Adrenal gland (tissue), 12 donors: Measurements from ENCODE around the gene TBXAS1. TPM values are rescaled to one million over a fixed set of nuclear protein-coding genes. Genes with fewer than 3 reads are reported as not detected.
"Not testable (repeated sequence)": the region's sequence is repeated elsewhere in the genome, so short reads cannot be mapped to it uniquely, and the experiment has no call there.

ENCODE experiments used
- DNase-seq, 7 donors: peaks; one replicate each; pipeline ENCODE4 v3.0.0-alpha.2; 2019 to 2020
- H3K27ac ChIP-seq, 5 donors: fragments of 200-600 bp; sonication (generic) in 4 of 5; 1 replicate in 3 of 5; 2 replicates in 2 of 5; pipeline versions ENCODE4 v1.5.1 to v1.8.0; 2016 to 2020; ENCODE audit warnings: mild to moderate bottlenecking in 1 of 5
- H3K27me3 ChIP-seq: fragments of 200-600 bp; 2 replicates; pipeline ENCODE4 v1.8.0; 2021
- H3K36me3 ChIP-seq, 2 donors: fragments of 200-600 bp; replicated peaks in 1 of 2; 1 replicate in 1 of 2; 2 replicates in 1 of 2; pipeline versions ENCODE4 v1.5.1 to v1.8.0; 2018 to 2022
- H3K4me1 ChIP-seq, 2 donors: fragments of 200-600 bp; replicated peaks in 1 of 2; 1 replicate in 1 of 2; 2 replicates in 1 of 2; pipeline versions ENCODE4 v1.5.1 to v1.8.0; 2018 to 2021
- H3K4me3 ChIP-seq, 4 donors: fragments of 200-600 bp; sonication (generic) in 3 of 4; one replicate each; pipeline ENCODE4 v1.5.1; 2016 to 2018
- H3K9me3 ChIP-seq, 3 donors: fragments of 200-600 bp; sonication (generic) in 1 of 3; replicated peaks in 1 of 3; 1 replicate in 2 of 3; 2 replicates in 1 of 3; pipeline versions ENCODE4 v1.5.1 to v1.8.0; 2016 to 2021
- POLR2A ChIP-seq, 2 donors: fragments of 450-650 bp; IDR thresholded peaks; one replicate each; pipeline ENCODE4 v1.6.1; 2017; ENCODE audit warnings: antibody characterized with exemption in 2 of 2, mild to moderate bottlenecking in 2 of 2, moderate library complexity in 1 of 2
- WGBS, 4 donors: extraction: QIAGEN DNeasy Blood & Tissue Kit in 2 of 4; methylation state at CpG; one replicate each; pipeline versions ENCODE4 v1.1.5 to v1.1.7; 2013 to 2017; 5-methylcytosine and 5-hydroxymethylcytosine counted together
- intact Hi-C, 2 donors: fragments of 100-400 bp; cut with DNase I; formaldehyde crosslinking; loops; one replicate each; pipeline versions ENCODE4 v1.14.1 to v1.15.0; 2022 to 2023
- polyA plus RNA-seq, 3 donors: library from polyadenylated mRNA; stranded (reverse); fragments of 200-250 nt in 2 of 3; fragments of 350-450 nt in 1 of 3; fragmentation: Illumina TruSeq in 1 of 3; extraction: RNeasy Lipid Tissue Mini Kit (QIAGEN cat#74804) in 1 of 3; gene quantifications; one replicate each; pipeline ENCODE4 v1.2.3, GENCODE V29; 2013 to 2014
- total RNA-seq, 9 donors: library from RNA; depleted of rRNA in 4 of 9; stranded (reverse); fragments of >200 nt in 4 of 9; fragments of 120-200 nt in 1 of 9; fragmentation: NEBNext Ultra II Directional in 1 of 9; extraction: Animal tissue kit (Norgen Biotek cat#: 25700) in 1 of 9; gene quantifications; one replicate each; pipeline versions ENCODE4 v1.1.0 to v1.2.4, GENCODE V29; 2013 to 2023
- TF ChIP-seq, protein P1 (sequence below), 6 experiments: fragments of 450-650 bp in 4 of 6; fragments of 200-600 bp in 2 of 6; sonication (generic) in 1 of 6; IDR thresholded peaks; 1 replicate in 5 of 6; 2 replicates in 1 of 6; pipeline versions ENCODE4 v1.5.1 to v1.8.0; 2016 to 2021; ENCODE audit warnings: antibody characterized with exemption in 6 of 6, mild to moderate bottlenecking in 2 of 6, moderate library complexity in 1 of 6
- donor health status: healthy with polysubstance abuse.
- donor health status: Bipolar disorder and iron deficiency.
- donor health status: DM: yes; HTN: yes; CAD: no.
- donor health status: DM: no; HTN: no; CAD: no.
- donor health status: DM: no; HTN: no; CAD: no.
- donor health status: DM: yes; HTN: yes; CAD: no.

Gene TBXAS1
- total and polyA plus RNA-seq, 12 donors = 9.0 to 87.0 (median 27.3) TPM

DNA sequence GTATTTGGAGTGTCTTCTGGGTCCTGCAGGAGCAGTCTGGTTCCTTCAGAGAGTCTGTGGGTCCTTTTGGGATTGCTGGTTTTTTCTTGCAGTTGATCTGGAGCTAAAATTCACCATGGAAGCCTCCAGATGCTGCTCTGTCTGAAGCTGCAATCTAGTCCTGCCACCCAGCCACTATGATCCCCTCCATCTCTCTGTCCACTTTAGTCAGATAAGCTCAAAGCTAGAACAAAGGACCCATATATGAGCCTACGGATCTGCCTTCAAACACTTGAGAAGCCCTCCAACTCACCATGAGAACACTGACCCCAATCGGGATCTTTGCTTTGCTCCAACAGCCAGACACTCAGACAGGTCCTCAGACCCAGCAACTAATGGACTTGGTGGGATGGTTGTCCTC is 618 bp upstream of the TBXAS1 start:
- TF ChIP-seq, protein P1, sequence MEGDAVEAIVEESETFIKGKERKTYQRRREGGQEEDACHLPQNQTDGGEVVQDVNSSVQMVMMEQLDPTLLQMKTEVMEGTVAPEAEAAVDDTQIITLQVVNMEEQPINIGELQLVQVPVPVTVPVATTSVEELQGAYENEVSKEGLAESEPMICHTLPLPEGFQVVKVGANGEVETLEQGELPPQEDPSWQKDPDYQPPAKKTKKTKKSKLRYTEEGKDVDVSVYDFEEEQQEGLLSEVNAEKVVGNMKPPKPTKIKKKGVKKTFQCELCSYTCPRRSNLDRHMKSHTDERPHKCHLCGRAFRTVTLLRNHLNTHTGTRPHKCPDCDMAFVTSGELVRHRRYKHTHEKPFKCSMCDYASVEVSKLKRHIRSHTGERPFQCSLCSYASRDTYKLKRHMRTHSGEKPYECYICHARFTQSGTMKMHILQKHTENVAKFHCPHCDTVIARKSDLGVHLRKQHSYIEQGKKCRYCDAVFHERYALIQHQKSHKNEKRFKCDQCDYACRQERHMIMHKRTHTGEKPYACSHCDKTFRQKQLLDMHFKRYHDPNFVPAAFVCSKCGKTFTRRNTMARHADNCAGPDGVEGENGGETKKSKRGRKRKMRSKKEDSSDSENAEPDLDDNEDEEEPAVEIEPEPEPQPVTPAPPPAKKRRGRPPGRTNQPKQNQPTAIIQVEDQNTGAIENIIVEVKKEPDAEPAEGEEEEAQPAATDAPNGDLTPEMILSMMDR (IDR thresholded peaks at IDR 0.05) = no peak
- TF ChIP-seq POLR2A (IDR thresholded peaks at IDR 0.05) = no peak
- no peak overlapping the region for H3K27ac ChIP-seq
- H3K4me3 ChIP-seq = no peak overlapping the region
- no peaks in the 10 kb centered on the region for H3K27me3 ChIP-seq
- WGBS, 4 donors = 60 to 83% (median 72%) methylated on average over 1 to 2 of the region's 2 CpGs
- intact Hi-C loops = no loop called here
- H3K9me3 ChIP-seq = no peaks in the 10 kb centered on the region
- no peak for DNase-seq
- H3K4me1 ChIP-seq = no peaks in the 10 kb centered on the region
- H3K36me3 ChIP-seq = no peaks in the 10 kb centered on the region

DNA sequence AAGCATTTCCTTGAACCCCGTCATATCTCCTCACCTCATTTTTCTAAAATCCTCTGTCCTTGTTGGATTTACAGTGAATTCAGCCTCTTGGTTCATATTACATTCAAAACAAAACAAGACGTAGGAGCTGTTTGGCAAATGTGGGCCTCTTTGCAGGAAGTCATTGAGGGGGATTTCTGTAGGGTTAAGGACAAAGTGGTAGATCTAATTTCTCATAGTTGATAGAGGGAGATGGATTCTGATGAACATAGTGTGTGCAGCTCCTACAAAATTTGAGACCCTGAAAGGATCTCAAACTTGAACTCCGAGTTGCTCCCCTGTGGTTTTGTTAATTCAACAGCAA is 682 bp downstream of the TBXAS1 start:
- DNase-seq = no peak
- H3K4me3 ChIP-seq = peak overlapping the region in 2 of 4 donors; percentile 9 to 26
- intact Hi-C loops = no loop called here
- TF ChIP-seq POLR2A (IDR thresholded peaks at IDR 0.05) = no peak
- TF ChIP-seq, protein P1 (IDR thresholded peaks at IDR 0.05) = no peak
- no peaks in the 10 kb centered on the region for H3K9me3 ChIP-seq
- no peaks in the 10 kb centered on the region for H3K36me3 ChIP-seq
- peak overlapping the region in 3 of 5 donors; percentile 30 to 59 (median 47) for H3K27ac ChIP-seq
- no peaks in the 10 kb centered on the region for H3K4me1 ChIP-seq
- WGBS, 4 donors = 63 to 75% (median 64%) methylated on average over 3 of the region's 3 CpGs
- no peaks in the 10 kb centered on the region for H3K27me3 ChIP-seq

DNA sequence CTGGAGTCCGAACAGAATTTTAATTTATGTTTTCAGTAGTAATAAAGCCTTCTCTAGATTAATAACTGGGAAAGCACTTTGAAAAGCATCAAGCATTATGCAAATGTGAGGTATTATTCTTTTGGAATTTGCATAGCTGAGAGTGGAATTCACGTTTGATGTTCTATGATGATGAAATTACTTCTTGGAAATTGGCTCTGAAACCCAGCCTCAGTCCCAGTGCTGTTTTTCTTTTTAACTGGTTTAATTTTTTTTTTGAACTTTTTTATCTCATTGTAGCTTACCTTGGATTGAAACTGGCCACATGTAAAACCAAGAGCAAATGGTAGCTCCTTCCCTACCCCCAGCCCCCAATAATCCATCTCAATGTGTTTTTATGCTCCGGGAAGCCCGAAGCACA is 1.2 kb downstream of the TBXAS1 start:
- Histone ChIP-seq H3K36me3 (no peaks in the 10 kb centered on the region), H3K27ac (peak overlapping the region in 2 of 5 donors; percentile 35 to 47), H3K9me3 (no peaks in the 10 kb centered on the region), H3K27me3 (no peaks in the 10 kb centered on the region), H3K4me3 (peak overlapping the region in 2 of 4 donors; percentile 9 to 26), H3K4me1 (no peaks in the 10 kb centered on the region)
- intact Hi-C loops = no loop called here
- 62 to 68% (median 64%) methylated on average over 4 of the region's 4 CpGs for WGBS, 4 donors
- no peak for DNase-seq
- TF ChIP-seq, protein P1 (IDR thresholded peaks at IDR 0.05) = no peak
- no peak for TF ChIP-seq POLR2A (IDR thresholded peaks at IDR 0.05)

DNA sequence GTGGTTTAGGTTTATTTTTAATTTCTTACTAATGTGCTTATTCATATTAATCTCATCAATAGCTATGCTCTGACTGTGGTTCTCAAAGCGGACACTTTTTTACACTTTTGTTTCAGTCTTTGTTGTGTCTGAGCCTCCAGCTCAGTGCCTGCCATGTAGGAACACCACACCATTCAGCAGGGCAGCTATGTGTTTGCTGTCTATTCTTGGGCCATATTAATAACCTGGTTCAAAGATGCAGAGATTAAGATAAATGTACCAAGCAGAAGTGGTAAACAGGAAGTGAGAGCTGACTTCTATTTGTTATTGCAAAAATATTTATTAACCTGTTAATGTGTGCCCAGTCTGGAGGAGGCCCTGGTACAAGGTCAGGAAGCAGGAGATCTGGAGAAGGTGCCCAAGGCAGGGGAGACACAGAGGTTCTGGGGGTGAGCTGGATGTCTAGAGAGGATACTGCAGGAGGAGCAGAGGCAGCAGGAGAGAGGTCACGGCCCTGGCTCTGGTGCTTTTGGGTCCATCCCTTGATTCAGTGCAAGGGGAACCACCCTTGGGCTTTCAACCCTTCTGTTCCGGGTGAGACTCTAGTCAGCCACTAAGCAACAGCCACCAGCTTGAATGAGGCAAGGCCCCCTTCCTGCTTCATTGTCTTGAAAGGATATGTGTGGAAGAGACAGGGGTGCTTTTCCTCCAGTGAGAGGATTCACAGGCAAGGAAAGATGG is 1.9 kb downstream of the TBXAS1 start:
- intact Hi-C loops = no loop called here
- TF ChIP-seq, protein P1 (IDR thresholded peaks at IDR 0.05) = no peak
- TF ChIP-seq POLR2A (IDR thresholded peaks at IDR 0.05) = no peak
- Histone ChIP-seq H3K27me3 (no peaks in the 10 kb centered on the region), H3K4me3 (peak overlapping the region in 1 of 4 donors; percentile 26), H3K9me3 (no peaks in the 10 kb centered on the region), H3K36me3 (no peaks in the 10 kb centered on the region), H3K27ac (peak overlapping the region in 2 of 5 donors; percentile 35 to 47), H3K4me1 (no peaks in the 10 kb centered on the region)
- no peak for DNase-seq
- WGBS, 4 donors = 59 to 79% (median 67%) methylated on average over 3 of the region's 3 CpGs

DNA sequence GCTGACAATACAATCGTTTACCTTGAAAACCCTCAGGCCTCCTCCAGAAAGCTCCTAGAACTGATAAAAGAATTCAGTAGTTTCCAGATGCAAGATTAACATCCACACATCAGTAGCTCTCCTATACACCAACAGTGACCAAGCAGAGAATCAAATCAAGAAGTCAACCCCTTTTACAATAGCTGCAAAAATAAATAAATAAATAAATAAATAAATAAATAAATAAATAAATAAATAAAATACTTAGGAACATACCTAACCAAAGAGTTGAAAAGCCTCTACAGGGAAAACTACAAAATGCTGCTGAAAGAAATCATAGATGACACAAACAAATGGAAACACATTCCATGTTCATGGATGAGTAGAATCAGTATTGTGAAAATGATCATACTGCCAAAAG is 6.8 kb downstream of the TBXAS1 start:
- WGBS, 4 donors = 60 to 76% (median 68%) methylated on average over 1 of the region's 1 CpG
- DNase-seq, intact Hi-C loops: not testable (repeated sequence)

DNA sequence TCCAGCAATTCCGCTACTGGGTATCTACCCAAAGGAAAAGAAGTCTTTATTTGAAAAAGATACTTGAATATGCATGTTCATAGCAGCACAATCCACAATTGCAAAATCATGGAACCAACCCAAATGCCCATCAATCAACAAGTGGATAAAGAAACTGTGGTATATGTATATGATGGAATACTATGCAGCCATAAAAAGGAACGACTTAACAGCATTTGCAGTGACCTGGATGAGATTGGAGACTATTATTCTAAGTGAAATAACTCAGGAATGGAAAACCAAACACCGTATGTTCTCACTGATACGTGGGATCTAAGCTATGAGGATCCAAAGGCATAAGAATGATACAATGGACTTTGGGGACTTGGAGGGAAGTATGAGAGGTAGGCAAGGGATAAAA is 8.2 kb downstream of the TBXAS1 start:
- H3K9me3 ChIP-seq, H3K27ac ChIP-seq, H3K4me3 ChIP-seq, H3K27me3 ChIP-seq, H3K4me1 ChIP-seq, H3K36me3 ChIP-seq, intact Hi-C loops, DNase-seq: not testable (repeated sequence)
- WGBS, 4 donors = 81 to 84% (median 82%) methylated on average over 4 of the region's 4 CpGs

More for the DNA sequence above, 6.8 kb downstream of the TBXAS1 start:
- H3K4me3 ChIP-seq, H3K27me3 ChIP-seq, H3K27ac ChIP-seq, H3K4me1 ChIP-seq, H3K9me3 ChIP-seq, H3K36me3 ChIP-seq: not testable (repeated sequence)
